OCI-LY7 (cell line): ENCODE results near the gene TLE4.

ENCODE experiments used
- EZH2phosphoT487 ChIP-seq: fragments of 200-600 bp; sonication (generic); IDR thresholded peaks from 2 replicates; pipeline ENCODE4 v1.6.1; 2018; ENCODE audit warnings: low read depth, borderline replicate concordance, mild to moderate bottlenecking, mixed run types, antibody characterized with exemption, low read length, moderate library complexity, mixed read lengths
- TF ChIP-seq, protein P1 (sequence below): fragments of 200-600 bp; sonication (generic); conservative IDR thresholded peaks from 2 replicates; pipeline ENCODE4 v1.5.1; 2014; ENCODE audit warnings: mild to moderate bottlenecking, antibody characterized with exemption, low read length, moderate library complexity, mixed read lengths

DNA sequence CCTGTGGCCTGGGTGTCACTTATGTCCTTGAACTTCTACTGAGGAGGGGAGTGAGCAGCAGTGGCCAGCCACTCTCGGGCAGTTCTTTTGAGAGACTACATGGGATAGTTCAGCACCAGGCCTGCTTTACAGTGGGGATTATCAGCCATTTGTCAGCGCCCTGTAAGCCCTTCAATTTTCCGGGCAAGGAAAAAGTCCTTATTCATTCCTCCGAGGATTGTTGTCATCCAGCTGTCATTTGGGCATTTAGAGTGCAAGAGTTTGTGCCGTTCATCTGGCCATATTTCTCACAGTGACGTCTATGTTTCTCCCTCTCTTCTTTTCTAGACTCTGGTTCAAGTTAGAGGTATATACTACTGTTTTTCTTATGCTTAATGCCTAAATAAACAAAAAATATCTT lies 172.8 kb downstream of the TLE4 start:
- TF ChIP-seq, protein P1, sequence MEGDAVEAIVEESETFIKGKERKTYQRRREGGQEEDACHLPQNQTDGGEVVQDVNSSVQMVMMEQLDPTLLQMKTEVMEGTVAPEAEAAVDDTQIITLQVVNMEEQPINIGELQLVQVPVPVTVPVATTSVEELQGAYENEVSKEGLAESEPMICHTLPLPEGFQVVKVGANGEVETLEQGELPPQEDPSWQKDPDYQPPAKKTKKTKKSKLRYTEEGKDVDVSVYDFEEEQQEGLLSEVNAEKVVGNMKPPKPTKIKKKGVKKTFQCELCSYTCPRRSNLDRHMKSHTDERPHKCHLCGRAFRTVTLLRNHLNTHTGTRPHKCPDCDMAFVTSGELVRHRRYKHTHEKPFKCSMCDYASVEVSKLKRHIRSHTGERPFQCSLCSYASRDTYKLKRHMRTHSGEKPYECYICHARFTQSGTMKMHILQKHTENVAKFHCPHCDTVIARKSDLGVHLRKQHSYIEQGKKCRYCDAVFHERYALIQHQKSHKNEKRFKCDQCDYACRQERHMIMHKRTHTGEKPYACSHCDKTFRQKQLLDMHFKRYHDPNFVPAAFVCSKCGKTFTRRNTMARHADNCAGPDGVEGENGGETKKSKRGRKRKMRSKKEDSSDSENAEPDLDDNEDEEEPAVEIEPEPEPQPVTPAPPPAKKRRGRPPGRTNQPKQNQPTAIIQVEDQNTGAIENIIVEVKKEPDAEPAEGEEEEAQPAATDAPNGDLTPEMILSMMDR, result no peak
- TF ChIP-seq EZH2phosphoT487, result no peak
